ENCODE data around the gene OTC. TPM values are rescaled to one million over a fixed set of nuclear protein-coding genes. Genes with fewer than 3 reads are reported as not detected.

OTC gene
- total RNA-seq, 1 experiment from 2014 or later, result not detected

DNA sequence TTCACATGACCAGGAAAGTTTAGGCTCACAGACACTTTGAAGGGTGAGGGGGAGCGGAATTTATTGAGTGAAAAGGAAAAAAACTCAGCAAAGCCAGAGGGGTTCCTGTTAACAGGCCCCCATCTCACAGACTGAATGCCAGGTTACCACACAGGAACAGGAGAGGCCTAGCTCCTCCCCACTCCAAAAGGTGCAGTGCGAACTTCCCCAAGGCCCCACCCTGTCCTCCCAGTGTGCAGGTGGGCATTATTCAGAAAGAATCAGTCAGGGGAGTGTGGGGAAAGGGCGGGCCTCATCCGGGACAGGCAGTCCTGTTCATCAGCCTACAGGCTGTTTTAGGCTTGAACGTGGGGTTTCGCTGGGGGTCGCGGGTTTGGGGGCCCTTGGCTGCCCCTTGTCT is 4.0 kb downstream of the OTC start:
- intact Hi-C loops (cut with micrococcal nuclease; ENCODE audit: unreplicated experiment), result no loop called here
- no peaks in the 10 kb centered on the region for H3K9me3 ChIP-seq
- H3K27me3 Mint-ChIP-seq (ENCODE audit: insufficient read depth, unreplicated experiment), result no peaks in the 10 kb centered on the region
- H3K9me3 Mint-ChIP-seq (ENCODE audit: unreplicated experiment), result no peaks in the 10 kb centered on the region
- ChIA-PET POLR2A (no interaction called here), CTCF (no interaction called here)
- H3K36me3 Mint-ChIP-seq (ENCODE audit: insufficient read depth, unreplicated experiment), result no peaks in the 10 kb centered on the region
- H3K27me3 ChIP-seq (replicated peaks; ENCODE audit: control insufficient read depth, insufficient read depth, low read length), result no peaks in the 10 kb centered on the region
- no peak overlapping the region for H3K4me3 ChIP-seq (ENCODE audit: low read depth, low read length)
- no peak overlapping the region for H3K27ac Mint-ChIP-seq (ENCODE audit: unreplicated experiment)
- no peak overlapping the region for H3K4me3 Mint-ChIP-seq (ENCODE audit: unreplicated experiment)
- H3K4me1 Mint-ChIP-seq (ENCODE audit: low read depth, unreplicated experiment), result no peaks in the 10 kb centered on the region
- TF ChIP-seq, protein P1, sequence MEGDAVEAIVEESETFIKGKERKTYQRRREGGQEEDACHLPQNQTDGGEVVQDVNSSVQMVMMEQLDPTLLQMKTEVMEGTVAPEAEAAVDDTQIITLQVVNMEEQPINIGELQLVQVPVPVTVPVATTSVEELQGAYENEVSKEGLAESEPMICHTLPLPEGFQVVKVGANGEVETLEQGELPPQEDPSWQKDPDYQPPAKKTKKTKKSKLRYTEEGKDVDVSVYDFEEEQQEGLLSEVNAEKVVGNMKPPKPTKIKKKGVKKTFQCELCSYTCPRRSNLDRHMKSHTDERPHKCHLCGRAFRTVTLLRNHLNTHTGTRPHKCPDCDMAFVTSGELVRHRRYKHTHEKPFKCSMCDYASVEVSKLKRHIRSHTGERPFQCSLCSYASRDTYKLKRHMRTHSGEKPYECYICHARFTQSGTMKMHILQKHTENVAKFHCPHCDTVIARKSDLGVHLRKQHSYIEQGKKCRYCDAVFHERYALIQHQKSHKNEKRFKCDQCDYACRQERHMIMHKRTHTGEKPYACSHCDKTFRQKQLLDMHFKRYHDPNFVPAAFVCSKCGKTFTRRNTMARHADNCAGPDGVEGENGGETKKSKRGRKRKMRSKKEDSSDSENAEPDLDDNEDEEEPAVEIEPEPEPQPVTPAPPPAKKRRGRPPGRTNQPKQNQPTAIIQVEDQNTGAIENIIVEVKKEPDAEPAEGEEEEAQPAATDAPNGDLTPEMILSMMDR (IDR thresholded peaks at IDR 0.05; ENCODE audit: insufficient read depth in 1 of 2, low read depth in 1 of 2, low read length in 1 of 2, severe bottlenecking in 1 of 2, unreplicated experiment in 1 of 2), result no peak
- no peaks in the 10 kb centered on the region for H3K36me3 ChIP-seq (ENCODE audit: control insufficient read depth, insufficient read depth, low read length)
- BruUV-seq (replicated peaks), result no TSS peak
- no peak for DNase-seq
- no peaks in the 10 kb centered on the region for H3K4me1 ChIP-seq

- Histone ChIP-seq H3K4me3 (ENCODE audit: low read depth, low read length) (no peak overlapping the region), H3K9me3 (no peaks in the 10 kb centered on the region), H3K4me1 (no peaks in the 10 kb centered on the region), H3K36me3 (ENCODE audit: control insufficient read depth, insufficient read depth, low read length) (no peaks in the 10 kb centered on the region), H3K27me3 (replicated peaks; ENCODE audit: control insufficient read depth, insufficient read depth, low read length) (no peaks in the 10 kb centered on the region)
- H3K4me3 Mint-ChIP-seq (ENCODE audit: unreplicated experiment), result no peak overlapping the region
- BruUV-seq (replicated peaks), result no TSS peak
- no peak for DNase-seq
- CTCF ChIA-PET, result interaction anchor here (0.7 kb wide), 1 partner anchor 267 kb away, joined by 5 read pairs; no protein-coding TSS in a partner anchor
- H3K9me3 Mint-ChIP-seq (ENCODE audit: unreplicated experiment), result no peaks in the 10 kb centered on the region
- no peaks in the 10 kb centered on the region for H3K27me3 Mint-ChIP-seq (ENCODE audit: insufficient read depth, unreplicated experiment)
- POLR2A ChIA-PET, result no interaction called here
- no peak overlapping the region for H3K27ac Mint-ChIP-seq (ENCODE audit: unreplicated experiment)
- intact Hi-C loops (cut with micrococcal nuclease; ENCODE audit: unreplicated experiment), result loop anchor here (1.0 kb wide), 1 partner anchor 23 kb away; no protein-coding TSS in a partner anchor
- TF ChIP-seq, protein P1 (IDR thresholded peaks at IDR 0.05; ENCODE audit: insufficient read depth in 1 of 2, low read depth in 1 of 2, low read length in 1 of 2, severe bottlenecking in 1 of 2, unreplicated experiment in 1 of 2), result no peak
- no peaks in the 10 kb centered on the region for H3K36me3 Mint-ChIP-seq (ENCODE audit: insufficient read depth, unreplicated experiment)
- H3K4me1 Mint-ChIP-seq (ENCODE audit: low read depth, unreplicated experiment), result no peaks in the 10 kb centered on the region
Measured at GRCh38 chrX:38357747-38358673, 5.6 kb downstream of the OTC start.

GRCh38 chrX:38363046-38363445 is 10.6 kb downstream of the OTC start:
- H3K27me3 ChIP-seq (replicated peaks; ENCODE audit: control insufficient read depth, insufficient read depth, low read length), result no peaks in the 10 kb centered on the region
- Mint-ChIP-seq H3K27ac (ENCODE audit: unreplicated experiment) (no peak overlapping the region), H3K36me3 (ENCODE audit: insufficient read depth, unreplicated experiment) (no peaks in the 10 kb centered on the region), H3K4me1 (ENCODE audit: low read depth, unreplicated experiment) (no peaks in the 10 kb centered on the region), H3K27me3 (ENCODE audit: insufficient read depth, unreplicated experiment) (no peaks in the 10 kb centered on the region), H3K9me3 (ENCODE audit: unreplicated experiment) (no peaks in the 10 kb centered on the region), H3K4me3 (ENCODE audit: unreplicated experiment) (no peak overlapping the region)
- BruUV-seq (replicated peaks), result no TSS peak
- POLR2A ChIA-PET, result no interaction called here
- TF ChIP-seq, protein P1 (IDR thresholded peaks at IDR 0.05; ENCODE audit: insufficient read depth in 1 of 2, low read depth in 1 of 2, low read length in 1 of 2, severe bottlenecking in 1 of 2, unreplicated experiment in 1 of 2), result no peak
- no peaks in the 10 kb centered on the region for H3K9me3 ChIP-seq
- no peaks in the 10 kb centered on the region for H3K36me3 ChIP-seq (ENCODE audit: control insufficient read depth, insufficient read depth, low read length)
- intact Hi-C loops (cut with micrococcal nuclease; ENCODE audit: unreplicated experiment), result no loop called here
- no peak for DNase-seq
- CTCF ChIA-PET, result no interaction called here
- no peak overlapping the region for H3K4me3 ChIP-seq (ENCODE audit: low read depth, low read length)
- no peaks in the 10 kb centered on the region for H3K4me1 ChIP-seq

Measured in Caco-2 (cell line).